ENCODE measurements around the gene PGC. TPM values are rescaled to one million over a fixed set of nuclear protein-coding genes. Genes with fewer than 3 reads are reported as not detected.

Gene PGC
- total RNA-seq, 1 donor = not detected

DNA sequence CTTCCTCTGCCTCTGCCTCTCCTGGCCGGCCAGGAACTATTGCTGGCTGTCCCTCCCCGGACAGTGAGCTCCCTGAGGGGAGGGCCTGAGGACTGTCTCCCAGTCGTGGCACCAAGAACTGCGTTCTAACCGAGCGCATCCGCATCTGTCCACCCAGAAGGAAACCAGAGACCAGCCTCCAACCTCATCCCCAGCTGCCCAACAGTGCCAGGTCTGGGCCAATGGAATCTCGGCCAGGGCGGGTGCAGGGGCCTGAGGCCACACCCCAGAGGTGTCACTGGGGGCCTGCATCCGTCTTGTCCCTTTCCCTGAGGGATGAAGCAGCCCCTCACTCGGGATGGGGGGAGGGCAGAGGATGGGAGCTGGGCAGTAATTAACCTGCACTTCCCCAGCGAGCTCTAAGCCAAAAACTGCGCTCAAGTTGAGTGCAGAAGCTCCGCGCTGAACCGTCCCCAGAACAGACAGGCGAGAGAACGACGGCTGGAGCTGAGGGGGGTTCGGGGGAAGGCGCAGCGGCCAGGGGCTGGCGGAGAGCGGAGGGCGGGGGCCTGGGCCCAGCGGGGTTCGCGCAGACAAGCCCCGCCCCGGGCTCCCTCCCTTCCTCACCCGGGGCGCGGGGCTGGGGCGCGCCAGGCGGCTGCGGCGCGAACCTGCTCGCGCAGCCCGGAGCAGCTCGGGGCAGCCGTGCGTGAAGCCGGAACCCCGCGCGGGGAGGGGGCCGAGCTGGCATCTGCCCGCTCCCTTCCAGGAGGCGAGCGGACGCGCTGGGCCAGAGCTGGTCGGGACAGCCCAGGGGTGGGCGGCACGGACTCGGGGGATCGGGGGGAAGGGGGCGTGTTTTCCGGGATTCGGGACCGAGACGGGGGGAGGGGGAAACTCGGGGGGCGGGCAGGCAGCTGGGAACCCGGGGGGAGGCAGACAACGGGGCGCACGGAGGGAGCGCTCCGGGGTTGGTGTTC, 13.2 kb downstream of the PGC start:
- TF ChIP-seq, protein P1, sequence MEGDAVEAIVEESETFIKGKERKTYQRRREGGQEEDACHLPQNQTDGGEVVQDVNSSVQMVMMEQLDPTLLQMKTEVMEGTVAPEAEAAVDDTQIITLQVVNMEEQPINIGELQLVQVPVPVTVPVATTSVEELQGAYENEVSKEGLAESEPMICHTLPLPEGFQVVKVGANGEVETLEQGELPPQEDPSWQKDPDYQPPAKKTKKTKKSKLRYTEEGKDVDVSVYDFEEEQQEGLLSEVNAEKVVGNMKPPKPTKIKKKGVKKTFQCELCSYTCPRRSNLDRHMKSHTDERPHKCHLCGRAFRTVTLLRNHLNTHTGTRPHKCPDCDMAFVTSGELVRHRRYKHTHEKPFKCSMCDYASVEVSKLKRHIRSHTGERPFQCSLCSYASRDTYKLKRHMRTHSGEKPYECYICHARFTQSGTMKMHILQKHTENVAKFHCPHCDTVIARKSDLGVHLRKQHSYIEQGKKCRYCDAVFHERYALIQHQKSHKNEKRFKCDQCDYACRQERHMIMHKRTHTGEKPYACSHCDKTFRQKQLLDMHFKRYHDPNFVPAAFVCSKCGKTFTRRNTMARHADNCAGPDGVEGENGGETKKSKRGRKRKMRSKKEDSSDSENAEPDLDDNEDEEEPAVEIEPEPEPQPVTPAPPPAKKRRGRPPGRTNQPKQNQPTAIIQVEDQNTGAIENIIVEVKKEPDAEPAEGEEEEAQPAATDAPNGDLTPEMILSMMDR (IDR thresholded peaks at IDR 0.05; ENCODE audit: insufficient read depth, low read length) = no peak
- DNase-seq (ENCODE audit: low read depth) = peak; percentile 46
- peak overlapping the region; percentile 75 for H3K4me3 ChIP-seq (ENCODE audit: low read depth, low read length)

DNA sequence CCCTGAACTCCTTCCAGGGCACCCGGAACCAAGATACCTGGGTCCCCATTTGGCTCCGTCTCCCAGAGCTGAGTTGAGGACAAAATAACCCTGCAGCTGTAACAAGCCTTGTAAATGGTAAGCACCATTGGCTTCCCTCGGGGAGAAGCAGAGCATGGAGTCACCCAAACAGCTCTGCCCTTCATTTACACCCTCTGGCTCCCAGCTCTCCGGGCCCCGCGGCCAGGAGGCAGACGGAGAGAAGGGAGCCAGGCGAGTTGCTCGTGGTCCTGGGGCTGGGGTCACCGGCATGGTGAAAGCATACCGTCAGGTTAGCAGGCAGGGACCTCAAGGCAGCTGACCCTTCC, 13.9 kb downstream of the PGC start:
- no peak for DNase-seq (ENCODE audit: low read depth)
- H3K4me3 ChIP-seq (ENCODE audit: low read depth, low read length) = peak overlapping the region; percentile 75
- TF ChIP-seq, protein P1 (IDR thresholded peaks at IDR 0.05; ENCODE audit: insufficient read depth, low read length) = no peak

- TF ChIP-seq, protein P1 (IDR thresholded peaks at IDR 0.05; ENCODE audit: insufficient read depth, low read length) = no peak
- no peak overlapping the region for H3K4me3 ChIP-seq (ENCODE audit: low read depth, low read length)
- no peak for DNase-seq (ENCODE audit: low read depth)
Observed at GRCh38 chr6:41732591-41733359, 14.4 kb downstream of the PGC start.

GRCh38 chr6:41732149-41732548, 15.0 kb downstream of the PGC start:
- TF ChIP-seq, protein P1 (IDR thresholded peaks at IDR 0.05; ENCODE audit: insufficient read depth, low read length) = no peak
- DNase-seq (ENCODE audit: low read depth) = no peak
- no peak overlapping the region for H3K4me3 ChIP-seq (ENCODE audit: low read depth, low read length)

DNA sequence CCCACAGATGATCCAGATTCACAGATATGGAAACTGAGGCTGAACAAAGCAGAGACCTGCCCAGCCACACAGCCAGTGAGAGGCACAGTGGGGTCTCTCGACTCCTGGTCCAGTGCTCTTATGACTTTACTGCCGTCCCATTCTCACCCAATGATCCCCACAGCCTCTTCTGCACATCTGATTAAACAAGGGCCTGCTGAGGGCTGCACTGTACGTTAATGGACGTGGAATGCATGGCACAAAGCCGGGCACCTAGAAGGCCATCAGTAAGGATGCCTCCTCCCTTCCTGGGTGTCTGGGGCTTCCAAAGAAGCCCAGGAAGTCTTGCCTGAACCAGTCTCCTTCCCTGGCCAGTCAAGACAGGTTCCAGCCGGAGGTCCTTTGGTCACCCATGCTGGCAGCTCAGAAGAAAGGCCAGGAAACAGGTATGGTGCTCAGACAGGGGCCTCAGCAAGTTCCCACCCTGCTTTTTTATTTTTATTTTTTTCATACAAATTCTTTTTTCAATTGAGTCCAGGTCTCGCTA, 15.6 kb downstream of the PGC start:
- no peak overlapping the region for H3K4me3 ChIP-seq (ENCODE audit: low read depth, low read length)
- no peak for DNase-seq (ENCODE audit: low read depth)
- TF ChIP-seq, protein P1 (IDR thresholded peaks at IDR 0.05; ENCODE audit: insufficient read depth, low read length) = no peak

- TF ChIP-seq, protein P1 (IDR thresholded peaks at IDR 0.05; ENCODE audit: insufficient read depth, low read length) = no peak
- DNase-seq (ENCODE audit: low read depth) = no peak
- no peak overlapping the region for H3K4me3 ChIP-seq (ENCODE audit: low read depth, low read length)
Observed at GRCh38 chr6:41730531-41731436, 16.4 kb downstream of the PGC start.
